ENCODE data around the gene PAQR3.
"Not testable (repeated sequence)": the region's sequence is repeated elsewhere in the genome, so short reads cannot be mapped to it uniquely, and the experiment has no call there.

The PAQR3 gene

GRCh38 chr4:78926826-78927225, 12.4 kb downstream of the PAQR3 start:
- DNase-seq (ENCODE audit: low read depth) = no peak

DNA sequence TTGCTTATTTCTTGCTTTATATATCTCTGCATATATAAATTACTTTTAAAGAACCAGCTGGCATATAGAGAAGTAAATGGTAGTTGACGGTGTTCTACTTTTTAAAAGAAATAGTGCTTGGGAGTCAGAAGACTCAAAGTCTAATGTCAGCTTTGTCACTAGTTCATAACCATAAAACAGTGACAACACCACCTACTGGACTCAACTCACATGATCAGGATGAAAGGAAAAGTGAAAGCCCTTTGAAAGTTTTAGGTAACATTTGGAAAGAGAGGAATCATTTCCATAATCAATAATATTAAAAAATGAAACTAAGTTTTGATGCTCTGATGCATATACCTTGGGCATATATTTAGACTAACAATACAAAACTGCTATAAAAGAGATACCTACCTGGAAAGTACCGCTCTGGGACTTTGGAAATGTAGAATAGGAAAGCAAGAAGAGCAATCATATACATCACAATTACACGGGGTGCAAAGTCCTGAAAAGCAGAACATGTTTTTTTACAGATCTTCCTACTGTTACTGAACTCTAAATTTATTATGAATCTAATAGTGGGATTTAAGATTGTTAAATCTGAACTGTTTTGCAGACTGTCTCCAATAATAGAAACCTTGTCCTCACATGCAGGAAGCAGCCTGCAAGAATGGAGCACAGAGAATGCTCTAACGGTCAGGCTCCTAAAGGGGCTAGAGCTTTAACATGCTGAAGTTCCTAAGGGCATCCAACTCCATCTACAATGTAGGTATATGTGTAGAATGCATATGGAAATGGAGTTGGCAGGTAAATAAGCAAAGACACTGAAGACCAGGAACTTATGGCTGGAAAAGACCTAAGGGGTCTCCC, 15.6 kb downstream of the PAQR3 start:
- no peak for DNase-seq (ENCODE audit: low read depth)

DNA sequence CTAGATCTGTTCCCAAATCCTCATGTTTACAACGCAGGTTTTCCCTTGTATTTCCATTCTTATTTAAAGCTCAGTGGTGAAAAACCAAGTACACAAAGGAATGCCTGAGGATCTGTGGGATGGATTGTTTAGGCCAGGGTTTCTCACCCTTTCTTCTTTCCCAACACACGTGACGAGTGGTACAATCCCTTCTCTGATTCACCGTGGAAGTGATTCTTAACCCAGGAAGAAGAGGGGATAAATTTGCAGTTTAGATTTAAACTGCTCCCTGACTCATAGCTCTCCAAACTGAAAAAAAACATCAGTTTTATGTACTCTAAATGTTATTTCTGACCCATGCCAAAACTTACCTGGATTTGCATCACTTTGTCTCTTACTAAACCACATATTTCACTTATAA, 17.0 kb downstream of the PAQR3 start:
- DNase-seq (ENCODE audit: low read depth) = no peak

GRCh38 chr4:78910612-78911011, 28.6 kb downstream of the PAQR3 start:
- DNase-seq (ENCODE audit: low read depth) = no peak

DNA sequence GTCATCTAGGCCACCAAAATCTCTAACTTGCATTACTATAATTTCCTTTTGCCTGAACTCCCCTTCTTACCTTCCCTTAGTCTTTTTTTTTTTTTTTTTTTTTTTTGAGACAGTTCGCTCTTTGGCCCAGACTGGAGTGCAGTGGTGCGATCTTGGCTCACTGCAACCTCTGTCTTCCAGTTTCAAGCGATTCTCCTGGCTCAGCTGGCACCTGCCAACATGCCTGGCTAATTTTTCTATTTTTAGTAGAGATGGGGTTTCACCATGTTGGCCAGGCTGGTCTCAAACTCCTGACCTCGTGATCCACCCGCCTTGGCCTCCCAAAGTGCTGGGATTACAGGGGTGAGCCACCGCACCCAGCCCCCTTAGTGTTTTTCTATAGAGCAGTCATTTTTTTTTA, 30.3 kb downstream of the PAQR3 start:
- DNase-seq (ENCODE audit: low read depth) = not testable (repeated sequence)

- no peak for DNase-seq (ENCODE audit: low read depth)
Measured at GRCh38 chr4:78907638-78908037, 31.6 kb downstream of the PAQR3 start.

GRCh38 chr4:78904143-78904542, 35.1 kb downstream of the PAQR3 start:
- no peak for DNase-seq (ENCODE audit: low read depth)

GRCh38 chr4:78902298-78902697, 36.9 kb downstream of the PAQR3 start:
- DNase-seq (ENCODE audit: low read depth) = no peak

- DNase-seq (ENCODE audit: low read depth) = no peak
Measured at GRCh38 chr4:78901882-78902281, 37.4 kb downstream of the PAQR3 start.

DNA sequence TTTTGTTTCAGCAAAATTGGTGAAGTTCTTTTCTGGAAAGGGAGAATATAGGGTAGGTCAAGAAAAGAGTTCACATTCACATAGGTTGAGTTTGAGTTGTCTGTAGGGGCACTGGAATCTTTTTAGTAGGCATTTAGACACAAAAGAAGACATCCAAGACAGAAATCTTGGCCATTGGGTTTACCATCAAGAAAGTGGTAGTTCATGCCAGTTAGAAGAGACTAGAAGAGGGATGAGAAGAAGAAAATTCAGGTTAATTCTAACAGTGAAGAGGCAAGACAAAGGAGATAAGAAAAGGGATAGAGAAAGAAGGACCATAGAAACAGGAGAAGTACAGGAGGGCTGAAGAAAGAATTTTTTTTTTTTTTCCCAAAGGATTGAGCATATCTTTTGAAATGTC, 39.9 kb downstream of the PAQR3 start:
- DNase-seq (ENCODE audit: low read depth) = no peak

DNA sequence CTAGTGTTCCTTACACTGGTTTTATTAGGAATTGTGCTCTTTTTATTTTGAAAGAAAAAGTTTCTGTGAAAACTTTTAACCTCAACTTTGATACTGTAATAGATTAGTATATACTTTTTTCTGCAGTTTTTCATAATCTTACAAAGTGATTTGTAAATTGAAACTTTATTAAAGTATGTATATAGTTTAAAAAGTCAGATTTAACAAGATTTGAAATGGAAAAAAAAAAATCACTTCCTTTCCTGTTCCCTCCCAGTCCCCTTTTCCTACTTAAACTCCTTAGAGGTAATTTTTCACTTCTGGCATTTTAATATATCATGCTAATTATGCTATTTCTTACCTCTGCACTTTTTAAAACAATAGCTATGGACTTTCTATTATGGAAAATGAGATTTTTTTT, 49.3 kb downstream of the PAQR3 start:
- no peak for DNase-seq (ENCODE audit: low read depth)

GRCh38 chr4:78885598-78885997, 53.6 kb downstream of the PAQR3 start:
- DNase-seq (ENCODE audit: low read depth) = no peak

DNA sequence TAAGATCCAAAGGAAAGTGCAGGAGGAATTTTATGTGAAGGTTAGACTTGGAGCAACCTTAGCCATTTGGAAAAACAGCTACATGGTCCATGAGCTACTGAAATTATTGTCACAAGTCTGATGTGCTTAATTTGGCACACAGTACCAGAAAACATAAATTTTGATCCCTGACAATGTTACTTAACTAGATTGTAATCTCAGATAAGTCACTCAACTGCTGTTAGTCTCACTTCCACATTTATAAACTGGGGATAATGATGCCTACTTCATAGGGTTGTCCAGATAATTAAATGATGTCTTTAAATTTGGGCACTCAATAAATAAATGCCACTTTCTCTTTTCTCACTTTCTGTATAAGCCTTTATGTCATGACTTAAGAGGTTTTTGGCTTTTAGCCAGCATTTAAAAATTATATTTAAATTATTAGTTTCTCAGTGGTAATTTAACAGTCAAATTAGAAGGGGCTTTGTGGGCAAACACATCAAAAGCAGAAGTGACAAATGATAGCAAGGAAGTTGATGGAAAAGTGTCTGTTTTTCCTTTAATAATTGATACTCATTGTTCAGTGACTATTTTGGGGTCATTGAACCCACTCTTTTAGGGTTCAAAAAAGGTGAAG, 58.3 kb downstream of the PAQR3 start:
- DNase-seq (ENCODE audit: low read depth) = no peak

DNA sequence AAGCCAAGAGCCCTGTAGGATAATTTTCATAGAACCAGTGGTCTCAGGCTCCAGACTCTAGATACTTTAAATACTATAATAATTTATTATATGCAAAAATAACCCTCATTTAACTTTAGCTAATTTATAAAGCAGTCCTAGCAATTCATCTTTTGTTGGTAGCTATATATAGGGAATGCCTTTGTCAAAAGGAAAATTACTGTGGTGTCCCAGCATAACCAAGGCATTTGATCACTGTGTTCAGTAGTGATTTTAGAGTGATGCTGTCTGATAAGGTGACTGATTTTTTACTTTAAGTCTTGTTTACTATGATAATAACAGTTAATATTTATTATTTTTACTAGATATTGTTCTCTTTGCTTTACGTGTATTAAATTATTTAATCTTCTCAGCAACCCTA, 61.2 kb downstream of the PAQR3 start:
- no peak for DNase-seq (ENCODE audit: low read depth)

- no peak for DNase-seq (ENCODE audit: low read depth)
Measured at GRCh38 chr4:78876568-78877320, 62.5 kb downstream of the PAQR3 start.

GRCh38 chr4:78870056-78870455, 69.2 kb downstream of the PAQR3 start:
- DNase-seq (ENCODE audit: low read depth) = no peak

- not testable (repeated sequence) for DNase-seq (ENCODE audit: low read depth)
Measured at GRCh38 chr4:78868712-78869111, 70.5 kb downstream of the PAQR3 start.

- no peak for DNase-seq (ENCODE audit: low read depth)
Measured at GRCh38 chr4:78865451-78865850, 73.8 kb downstream of the PAQR3 start.

DNA sequence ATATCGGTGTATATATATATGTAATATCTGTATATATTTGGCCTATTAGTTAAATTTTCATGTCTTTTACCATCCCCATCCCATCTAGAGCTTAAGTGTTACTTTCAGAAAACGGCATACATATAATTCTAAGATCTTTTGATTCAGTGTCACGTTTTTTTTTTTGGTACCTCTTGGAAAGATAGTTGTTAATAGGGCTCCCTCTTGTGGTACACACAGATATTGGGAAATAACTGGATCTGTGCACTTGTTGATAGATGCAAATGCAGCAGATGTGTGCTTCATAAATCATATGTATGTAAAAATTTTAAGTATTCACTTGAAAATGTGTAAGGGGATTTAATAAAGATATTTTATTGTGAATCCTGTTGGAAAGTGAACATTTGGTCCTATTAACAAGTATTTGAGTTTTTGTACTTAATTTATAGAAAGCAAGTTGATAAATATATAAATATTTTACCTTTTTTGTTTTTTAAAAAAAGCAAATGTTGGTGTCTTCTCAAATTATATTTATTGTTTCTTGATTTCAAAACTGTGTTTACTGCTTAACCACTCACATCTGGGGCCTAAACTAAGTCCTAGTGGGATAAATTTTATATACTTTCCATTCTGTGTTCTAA, 74.7 kb downstream of the PAQR3 start:
- no peak for DNase-seq (ENCODE audit: low read depth)

DNA sequence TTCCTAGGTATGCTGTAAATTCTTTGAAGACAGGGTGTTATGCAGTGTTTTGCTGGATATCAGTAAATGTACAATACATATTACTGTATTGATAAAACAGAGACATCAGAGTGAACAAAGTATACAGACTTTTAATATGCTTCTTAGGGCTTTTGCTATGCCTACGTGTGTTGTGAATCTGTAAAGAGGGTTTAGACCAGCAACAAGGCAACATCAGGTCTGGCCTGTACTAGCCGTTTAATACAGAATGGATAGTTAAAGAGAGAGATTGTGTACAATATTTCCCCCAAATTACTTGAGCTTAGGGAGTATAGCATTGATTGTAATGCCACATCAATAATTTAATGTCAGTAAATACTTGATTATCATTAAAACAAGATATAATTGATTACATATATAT, 75.2 kb downstream of the PAQR3 start:
- no peak for DNase-seq (ENCODE audit: low read depth)

GRCh38 chr4:78863254-78863869, 75.9 kb downstream of the PAQR3 start:
- DNase-seq (ENCODE audit: low read depth) = no peak

- DNase-seq (ENCODE audit: low read depth) = no peak
Measured at GRCh38 chr4:78862314-78862737, 76.9 kb downstream of the PAQR3 start.
